WTC11 (cell line): ENCODE data around the gene CRTC3. TPM values are rescaled to one million over a fixed set of nuclear protein-coding genes. Genes with fewer than 3 reads are reported as not detected.
A peak's percentile ranks its signal among the peaks of the same experiment; 100 is the strongest.

ENCODE experiments used
- ATAC-seq: fragments of 200-7000 bp; cut with Tn5 transposase; 2 replicates; pipeline ENCODE4 v1.10.0; 2021; ENCODE audit warnings: mild to moderate bottlenecking, moderate library complexity
- Bru-seq: library from RNA; stranded (reverse); fragments of 400-500 nt; gene quantifications from one replicate; lab custom pipeline; 2021; lab: Mats Ljungman, UMichigan
- CTCF ChIA-PET: fragments of 300-600 bp; sonication (Branson Sonifier 250); formaldehyde crosslinking; loops from one replicate; lab custom pipeline; 2021; ENCODE audit warnings: antibody characterized with exemption; lab: Charles Lee
- POLR2A ChIA-PET: fragments of 350-600 bp; sonication (Branson Sonifier 250); formaldehyde crosslinking; loops from one replicate; lab custom pipeline; 2021; ENCODE audit warnings: antibody characterized with exemption; lab: Charles Lee
- DNase-seq: peaks from one replicate; pipeline ENCODE4 v3.0.0; 2021; ENCODE audit warnings: low spot score
- H3K27ac Mint-ChIP-seq: 2 replicates; pipeline ENCODE4 v1.8.0; 2021; ENCODE audit warnings: mixed read lengths
- H3K27me3 Mint-ChIP-seq: 2 replicates; pipeline ENCODE4 v1.8.0; 2021; ENCODE audit warnings: low read depth, mild to moderate bottlenecking, moderate library complexity, mixed read lengths
- H3K36me3 Mint-ChIP-seq: 2 replicates; pipeline ENCODE4 v1.8.0; 2021; ENCODE audit warnings: mixed read lengths
- H3K4me1 Mint-ChIP-seq: 2 replicates; pipeline ENCODE4 v1.8.0; 2022; ENCODE audit warnings: mixed read lengths
- H3K4me3 Mint-ChIP-seq: 2 replicates; pipeline ENCODE4 v1.8.0; 2021; ENCODE audit warnings: mild to moderate bottlenecking, moderate library complexity, mixed read lengths
- H3K9me3 Mint-ChIP-seq: 2 replicates; pipeline ENCODE4 v1.8.0; 2021; ENCODE audit warnings: mixed read lengths
- CREM ChIP-seq: sonication (generic); formaldehyde crosslinking; IDR thresholded peaks from 2 replicates; pipeline ENCODE4 v1.8.1; 2022; ENCODE audit warnings: mild to moderate bottlenecking, missing genetic modification reagents, moderate library complexity
- GABPB1 ChIP-seq: sonication (generic); formaldehyde crosslinking; IDR thresholded peaks from 2 replicates; pipeline ENCODE4 v1.8.1; 2023; ENCODE audit warnings: mild to moderate bottlenecking, missing genetic modification reagents
- HMGXB4 ChIP-seq: sonication (generic); formaldehyde crosslinking; IDR thresholded peaks from 2 replicates; pipeline ENCODE4 v1.8.1; 2023; ENCODE audit warnings: mild to moderate bottlenecking, moderate library complexity, missing genetic modification reagents
- IRF1 ChIP-seq: sonication (generic); formaldehyde crosslinking; IDR thresholded peaks from 2 replicates; pipeline ENCODE4 v1.8.0; 2023; ENCODE audit warnings: missing genetic modification reagents
- IRF2 ChIP-seq: sonication (generic); formaldehyde crosslinking; IDR thresholded peaks from 2 replicates; pipeline ENCODE4 v1.8.0; 2022; ENCODE audit warnings: low read depth, missing genetic modification reagents, borderline replicate concordance
- JUN ChIP-seq: sonication (generic); formaldehyde crosslinking; IDR thresholded peaks from 2 replicates; pipeline ENCODE4 v1.8.0; 2023; ENCODE audit warnings: mild to moderate bottlenecking, missing genetic modification reagents
- NR3C1 ChIP-seq: sonication (generic); formaldehyde crosslinking; conservative IDR thresholded peaks from 2 replicates; pipeline ENCODE4 v1.8.1; 2023; ENCODE audit warnings: low read depth, mild to moderate bottlenecking, missing genetic modification reagents
- SMAD3 ChIP-seq: sonication (generic); formaldehyde crosslinking; IDR thresholded peaks from 2 replicates; pipeline ENCODE4 v1.8.0; 2022; ENCODE audit warnings: missing genetic modification reagents, mild to moderate bottlenecking, borderline replicate concordance
- ZBTB43 ChIP-seq: sonication (generic); formaldehyde crosslinking; IDR thresholded peaks from 2 replicates; pipeline ENCODE4 v1.8.1; 2023; ENCODE audit warnings: mild to moderate bottlenecking, missing genetic modification reagents
- ZNF281 ChIP-seq: sonication (generic); formaldehyde crosslinking; IDR thresholded peaks from 2 replicates; pipeline ENCODE4 v1.8.0; 2023; ENCODE audit warnings: mild to moderate bottlenecking, missing genetic modification reagents
- ZNF396 ChIP-seq: fragments of 250-450 bp; sonication (Bioruptor Pico); IDR thresholded peaks from 2 replicates; pipeline ENCODE4 v1.8.0; 2021; ENCODE audit warnings: mild to moderate bottlenecking, moderate library complexity, borderline replicate concordance
- long read RNA-seq, 3 experiments: library from RNA in 1 of 3; library from capped mRNA in 1 of 3; library from polyadenylated mRNA in 1 of 3; unstranded in 2 of 3; stranded (forward) in 1 of 3; transcript quantifications; one replicate each; pipeline ENCODE4 v2.0.0, GENCODE V29; 2021
- total RNA-seq: library from RNA; stranded (reverse); gene quantifications from 3 replicates; pipeline ENCODE4 v1.2.3, GENCODE V29; 2021

Gene CRTC3
- 7.4 to 8.4 TPM (median 7.9 TPM) in 3 replicates for total RNA-seq
- Bru-seq, nascent RNA = percentile 45 among the genes with signal in this experiment
- long read RNA-seq, experiment 1, full-length matches to known transcripts = 12 of 23 reads
- long read RNA-seq, experiment 1, partial matches to known transcripts = 7 of 23 reads
- long read RNA-seq, experiment 1, other reads (novel, unspliced or antisense) = 4 of 23 reads
- long read RNA-seq, experiment 2, partial matches to known transcripts = 0 of 5 reads
- long read RNA-seq, experiment 2, other reads (novel, unspliced or antisense) = 5 of 5 reads
- long read RNA-seq, experiment 3, partial matches to known transcripts = 0 of 1 reads
- long read RNA-seq, experiment 3, other reads (novel, unspliced or antisense) = 1 of 1 reads

- Mint-ChIP-seq H3K9me3 (no peaks in the 10 kb centered on the region), H3K4me1 (peaks cover 5% of the 10 kb centered on the region), H3K27ac (no peak within 1 kb of the TSS), H3K27me3 (peaks cover 55% of the 10 kb centered on the region), H3K4me3 (peak within 1 kb of the TSS; percentile 84), H3K36me3 (no peaks in the 10 kb centered on the region)
- POLR2A ChIA-PET = interaction anchor here (0.6 kb wide), 1 partner anchor 13 kb away, joined by 3 read pairs; no protein-coding TSS in a partner anchor
- peak; percentile 76 for ATAC-seq
- TF ChIP-seq GABPB1 (CRISPR knock-in tag) = no peak
- no peak for TF ChIP-seq SMAD3
- TF ChIP-seq HMGXB4 = 0 out of 2 replicates have a peak, but pooled peaks have one; percentile 32
- CTCF ChIA-PET = interaction anchor here (0.5 to 1.8 kb wide), 7 partner anchors 14 to 402 kb away, joined by 3 to 7 read pairs (median 4); partner anchors contain the start of gene HDDC3
- DNase-seq = peak; percentile 47
These were observed at the start of gene CRTC3 for GRCh38 chr15:90529371-90530249. CRTC3 (plus strand) TSS chr15:90529923; CDS start chr15:90530072, 149 bp downstream.

- DNase-seq (no peak), ATAC-seq (no peak)
- POLR2A ChIA-PET = interaction anchor here (0.6 kb wide), 3 partner anchors 15 to 675 kb away, joined by 4 to 5 read pairs (median 4); no protein-coding TSS in a partner anchor
- no peaks in the 10 kb centered on the region for H3K9me3 Mint-ChIP-seq
- H3K27ac Mint-ChIP-seq = no peak overlapping the region
- H3K27me3 Mint-ChIP-seq = no peaks in the 10 kb centered on the region
- H3K36me3 Mint-ChIP-seq = peaks cover 59% of the 10 kb centered on the region
- no peak overlapping the region for H3K4me3 Mint-ChIP-seq
- H3K4me1 Mint-ChIP-seq = no peaks in the 10 kb centered on the region
- no peak for TF ChIP-seq IRF1 (CRISPR knock-in tag)
- TF ChIP-seq, all 79 proteins: peak for 0
- CTCF ChIA-PET = interaction anchor here (0.5 to 5.4 kb wide), 11 partner anchors 11 to 188 kb away, joined by 3 to 97 read pairs (median 3); partner anchors contain the start of gene IQGAP1
These were observed 48.7 kb upstream of the CRTC3 start for GRCh38 chr15:90481023-90481422.

GRCh38 chr15:90482124-90483011, 47.4 kb upstream of the CRTC3 start:
- Mint-ChIP-seq H3K27ac (no peak overlapping the region), H3K9me3 (no peaks in the 10 kb centered on the region), H3K4me1 (no peaks in the 10 kb centered on the region), H3K27me3 (no peaks in the 10 kb centered on the region), H3K36me3 (peaks cover 59% of the 10 kb centered on the region), H3K4me3 (no peak overlapping the region)
- DNase-seq = peak; percentile 60
- TF ChIP-seq ZNF396 (CRISPR knock-in tag) (no peak), ZNF281 (CRISPR knock-in tag) (no peak), IRF1 (CRISPR knock-in tag) (no peak), ZBTB43 (CRISPR knock-in tag) (no peak), IRF2 (CRISPR knock-in tag) (no peak), NR3C1 (CRISPR knock-in tag) (no peak), CREM (no peak), JUN (CRISPR knock-in tag) (no peak)
- ChIA-PET CTCF (interaction anchor here (0.7 to 5.4 kb wide), 19 partner anchors 12 to 249 kb away, joined by 3 to 97 read pairs (median 5); partner anchors contain the start of genes CIB1, GDPGP1, IQGAP1 and ZNF774), POLR2A (interaction anchor here (0.5 to 1.0 kb wide), 2 partner anchors 37 to 162 kb away, joined by 4 read pairs; no protein-coding TSS in a partner anchor)
- ATAC-seq = peak; percentile 55
